ENCODE measurements around the gene DDR2. TPM values are rescaled to one million over a fixed set of nuclear protein-coding genes. Genes with fewer than 3 reads are reported as not detected.

Gene DDR2
- total and polyA plus RNA-seq, 8 donors, result 28.5 to 47.9 (median 45.0) TPM

- no peak for DNase-seq
- intact Hi-C loops (cut with DNase I), result no loop called here
- TF ChIP-seq, protein P1, sequence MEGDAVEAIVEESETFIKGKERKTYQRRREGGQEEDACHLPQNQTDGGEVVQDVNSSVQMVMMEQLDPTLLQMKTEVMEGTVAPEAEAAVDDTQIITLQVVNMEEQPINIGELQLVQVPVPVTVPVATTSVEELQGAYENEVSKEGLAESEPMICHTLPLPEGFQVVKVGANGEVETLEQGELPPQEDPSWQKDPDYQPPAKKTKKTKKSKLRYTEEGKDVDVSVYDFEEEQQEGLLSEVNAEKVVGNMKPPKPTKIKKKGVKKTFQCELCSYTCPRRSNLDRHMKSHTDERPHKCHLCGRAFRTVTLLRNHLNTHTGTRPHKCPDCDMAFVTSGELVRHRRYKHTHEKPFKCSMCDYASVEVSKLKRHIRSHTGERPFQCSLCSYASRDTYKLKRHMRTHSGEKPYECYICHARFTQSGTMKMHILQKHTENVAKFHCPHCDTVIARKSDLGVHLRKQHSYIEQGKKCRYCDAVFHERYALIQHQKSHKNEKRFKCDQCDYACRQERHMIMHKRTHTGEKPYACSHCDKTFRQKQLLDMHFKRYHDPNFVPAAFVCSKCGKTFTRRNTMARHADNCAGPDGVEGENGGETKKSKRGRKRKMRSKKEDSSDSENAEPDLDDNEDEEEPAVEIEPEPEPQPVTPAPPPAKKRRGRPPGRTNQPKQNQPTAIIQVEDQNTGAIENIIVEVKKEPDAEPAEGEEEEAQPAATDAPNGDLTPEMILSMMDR (IDR thresholded peaks at IDR 0.05), result no peak
- Histone ChIP-seq H3K4me1 (peaks cover 3 to 6% of the 10 kb centered on the region in 2 donors), H3K27ac (no peak overlapping the region), H3K27me3 (no peaks in the 10 kb centered on the region), H3K9me3 (no peaks in the 10 kb centered on the region), H3K36me3 (no peaks in the 10 kb centered on the region), H3K4me3 (no peak overlapping the region)
- ATAC-seq, result no peak
Measured at GRCh38 chr1:162609306-162609705, 23.0 kb upstream of the DDR2 start.

DNA sequence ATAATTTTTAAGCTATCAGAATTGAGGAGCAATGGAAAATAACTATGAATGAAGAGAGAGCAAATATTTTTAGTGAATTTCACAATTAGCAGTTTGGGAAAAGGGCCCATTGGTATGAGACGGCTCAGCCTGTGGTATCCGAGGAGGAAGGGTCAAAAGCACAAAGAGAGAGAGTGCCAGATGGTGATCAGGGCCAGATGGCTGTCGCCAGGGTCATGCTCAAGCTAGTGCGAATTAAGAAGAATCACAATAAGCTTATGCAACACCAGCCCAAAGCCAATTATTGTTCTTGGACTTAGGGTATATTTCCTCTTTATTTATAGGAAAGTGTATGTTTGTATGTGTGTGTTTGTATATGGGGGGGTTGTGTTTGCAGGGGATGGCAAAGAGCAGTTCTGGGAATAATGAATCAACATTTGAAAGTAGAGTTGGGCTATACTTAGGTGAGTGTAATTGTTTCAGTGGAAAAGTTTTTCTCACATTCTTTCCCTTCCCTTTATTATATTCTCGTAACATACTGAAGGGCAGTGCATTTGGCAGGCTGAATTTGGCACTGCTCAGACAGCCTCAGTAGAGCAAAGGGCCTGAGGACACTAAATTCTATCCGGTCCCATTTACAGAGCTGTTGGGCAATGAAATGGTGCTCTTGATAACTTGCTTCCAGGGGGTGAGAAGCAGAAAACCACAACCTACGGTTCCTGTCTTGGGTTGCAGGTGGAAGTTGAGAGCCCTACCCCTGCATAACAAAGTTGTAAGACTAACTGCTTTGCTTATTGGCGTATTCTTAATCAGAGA, 19.5 kb upstream of the DDR2 start:
- peak overlapping the region in 1 of 2 donors; percentile 15 for H3K27ac ChIP-seq
- intact Hi-C loops (cut with DNase I), result loop anchor here in 1 of 2 donors (10.0 kb wide), 1 partner anchor 102 kb away; no protein-coding TSS in a partner anchor
- DNase-seq, result peak in 1 of 4 donors; percentile 61

GRCh38 chr1:162616848-162617247, 15.4 kb upstream of the DDR2 start:
- Histone ChIP-seq H3K4me1 (peaks cover 3 to 6% of the 10 kb centered on the region in 2 donors), H3K9me3 (peaks cover 0 to 20% of the 10 kb centered on the region in 2 donors), H3K27ac (no peak overlapping the region), H3K36me3 (no peaks in the 10 kb centered on the region), H3K4me3 (no peak overlapping the region), H3K27me3 (no peaks in the 10 kb centered on the region)
- TF ChIP-seq, protein P1 (IDR thresholded peaks at IDR 0.05), result no peak
- intact Hi-C loops (cut with DNase I), result loop anchor here in 1 of 2 donors (10.0 kb wide), 1 partner anchor 98 kb away; no protein-coding TSS in a partner anchor
- no peak for ATAC-seq
- DNase-seq, result no peak

More for the DNA sequence above, 19.5 kb upstream of the DDR2 start:
- peaks cover 0 to 15% of the 10 kb centered on the region in 2 donors for H3K9me3 ChIP-seq
- H3K4me1 ChIP-seq, result peaks cover 3 to 6% of the 10 kb centered on the region in 2 donors
- peak; percentile 63 for ATAC-seq
- H3K27me3 ChIP-seq, result no peaks in the 10 kb centered on the region
- TF ChIP-seq, protein P1 (IDR thresholded peaks at IDR 0.05), result no peak
- H3K4me3 ChIP-seq, result no peak overlapping the region
- H3K36me3 ChIP-seq, result no peaks in the 10 kb centered on the region

GRCh38 chr1:162617513-162617912, 14.8 kb upstream of the DDR2 start:
- H3K36me3 ChIP-seq, result no peaks in the 10 kb centered on the region
- DNase-seq, result no peak
- intact Hi-C loops (cut with DNase I), result loop anchor here in 1 of 2 donors (10.0 kb wide), 1 partner anchor 97 kb away; no protein-coding TSS in a partner anchor
- TF ChIP-seq, protein P1 (IDR thresholded peaks at IDR 0.05), result no peak
- no peaks in the 10 kb centered on the region for H3K27me3 ChIP-seq
- peaks cover 0 to 20% of the 10 kb centered on the region in 2 donors for H3K9me3 ChIP-seq
- no peak overlapping the region for H3K27ac ChIP-seq
- H3K4me3 ChIP-seq, result no peak overlapping the region
- peaks cover 3 to 6% of the 10 kb centered on the region in 2 donors for H3K4me1 ChIP-seq
- no peak for ATAC-seq

DNA sequence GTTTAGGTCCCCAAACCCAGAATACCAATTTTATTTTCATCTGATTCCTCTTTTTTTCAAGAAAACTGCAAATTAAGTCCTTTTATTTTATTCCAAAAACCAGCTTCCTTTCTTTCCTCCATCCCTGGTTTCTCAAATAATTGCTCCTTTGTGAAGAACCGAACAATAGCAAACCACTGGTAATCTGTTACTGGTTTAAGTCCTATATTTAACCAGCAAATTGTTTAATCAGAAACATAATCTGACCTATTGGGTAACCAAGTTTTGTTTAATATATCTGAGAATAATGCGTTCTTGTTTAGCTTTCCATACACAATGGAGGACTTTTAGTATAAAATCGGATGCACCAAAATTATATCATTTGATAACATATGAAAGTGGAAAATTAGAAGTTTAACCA, 13.2 kb upstream of the DDR2 start:
- no peak for ATAC-seq
- TF ChIP-seq, protein P1 (IDR thresholded peaks at IDR 0.05), result no peak
- intact Hi-C loops (cut with DNase I), result loop anchor here in 1 of 2 donors (10.0 kb wide), 1 partner anchor 96 kb away; no protein-coding TSS in a partner anchor

More for the DNA sequence above, 13.2 kb upstream of the DDR2 start:
- no peak for DNase-seq
- no peaks in the 10 kb centered on the region for H3K27me3 ChIP-seq
- no peak overlapping the region for H3K27ac ChIP-seq
- H3K36me3 ChIP-seq, result no peaks in the 10 kb centered on the region
- H3K4me1 ChIP-seq, result no peaks in the 10 kb centered on the region
- no peak overlapping the region for H3K4me3 ChIP-seq
- peaks cover 0 to 20% of the 10 kb centered on the region in 2 donors for H3K9me3 ChIP-seq
